ENCODE results near the gene TRPC4AP.
A peak's percentile ranks its signal among the peaks of the same experiment; 100 is the strongest.

The TRPC4AP gene

DNA sequence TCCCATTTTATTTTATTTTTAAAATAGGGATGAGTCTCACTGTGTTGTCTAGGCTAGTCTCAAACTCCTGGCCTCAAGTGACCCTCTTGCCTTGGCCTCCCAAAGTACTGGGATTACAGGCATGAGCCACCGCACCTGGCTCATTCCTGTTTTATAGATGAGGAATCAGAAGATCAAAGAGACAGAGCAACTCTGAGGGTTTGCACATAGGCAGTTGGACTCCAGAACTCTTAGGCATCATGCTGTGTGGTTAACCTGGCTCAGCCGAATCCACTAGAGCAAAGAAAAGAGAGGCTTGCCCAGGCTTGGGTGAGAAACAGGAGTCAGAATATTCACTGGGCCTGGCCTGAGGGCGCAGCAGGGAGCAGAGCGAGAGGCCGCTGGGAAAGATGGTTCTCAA, 127.6 kb downstream of the TRPC4AP start:
- no peaks in the 10 kb centered on the region for H3K9me3 ChIP-seq (ENCODE audit: insufficient read depth, low read depth, low read length)

DNA sequence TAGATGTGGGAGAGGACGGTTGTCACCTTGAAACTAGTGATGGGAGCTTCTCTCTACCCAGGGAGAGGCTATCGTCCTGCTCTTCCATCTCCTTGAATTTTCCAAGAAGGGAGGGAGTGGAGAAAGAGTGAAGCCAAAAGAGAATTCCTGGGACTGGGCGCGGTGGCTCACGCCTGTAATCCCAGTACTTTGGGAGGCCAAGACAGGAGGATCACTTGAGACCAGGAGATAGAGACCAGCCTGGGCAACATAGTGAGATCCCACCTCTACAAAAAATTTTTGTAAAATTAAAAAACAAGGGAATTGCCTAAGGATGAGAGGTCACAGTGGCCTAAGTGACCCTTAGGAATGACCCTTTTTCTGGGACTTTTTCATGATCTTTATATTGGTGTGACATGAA, 128.1 kb downstream of the TRPC4AP start:
- Histone ChIP-seq H3K4me1 (ENCODE audit: insufficient read depth, low read length, poor library complexity, severe bottlenecking) (no peaks in the 10 kb centered on the region), H3K36me3 (ENCODE audit: insufficient read depth, low read length) (no peaks in the 10 kb centered on the region)

More for the DNA sequence above, 127.6 kb downstream of the TRPC4AP start:
- no peak overlapping the region for H3K4me3 ChIP-seq (ENCODE audit: low read length, poor library complexity, severe bottlenecking)
- no peaks in the 10 kb centered on the region for H3K36me3 ChIP-seq (ENCODE audit: insufficient read depth, low read length)
- TF ChIP-seq, protein P1, sequence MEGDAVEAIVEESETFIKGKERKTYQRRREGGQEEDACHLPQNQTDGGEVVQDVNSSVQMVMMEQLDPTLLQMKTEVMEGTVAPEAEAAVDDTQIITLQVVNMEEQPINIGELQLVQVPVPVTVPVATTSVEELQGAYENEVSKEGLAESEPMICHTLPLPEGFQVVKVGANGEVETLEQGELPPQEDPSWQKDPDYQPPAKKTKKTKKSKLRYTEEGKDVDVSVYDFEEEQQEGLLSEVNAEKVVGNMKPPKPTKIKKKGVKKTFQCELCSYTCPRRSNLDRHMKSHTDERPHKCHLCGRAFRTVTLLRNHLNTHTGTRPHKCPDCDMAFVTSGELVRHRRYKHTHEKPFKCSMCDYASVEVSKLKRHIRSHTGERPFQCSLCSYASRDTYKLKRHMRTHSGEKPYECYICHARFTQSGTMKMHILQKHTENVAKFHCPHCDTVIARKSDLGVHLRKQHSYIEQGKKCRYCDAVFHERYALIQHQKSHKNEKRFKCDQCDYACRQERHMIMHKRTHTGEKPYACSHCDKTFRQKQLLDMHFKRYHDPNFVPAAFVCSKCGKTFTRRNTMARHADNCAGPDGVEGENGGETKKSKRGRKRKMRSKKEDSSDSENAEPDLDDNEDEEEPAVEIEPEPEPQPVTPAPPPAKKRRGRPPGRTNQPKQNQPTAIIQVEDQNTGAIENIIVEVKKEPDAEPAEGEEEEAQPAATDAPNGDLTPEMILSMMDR (conservative IDR thresholded peaks at IDR 0.05; ENCODE audit: low read length) = no peak
- no peak for TF ChIP-seq EZH2phosphoT487 (IDR thresholded peaks at IDR 0.05; ENCODE audit: borderline replicate concordance)
- H4K20me1 ChIP-seq (ENCODE audit: insufficient read depth, low read length, poor library complexity, severe bottlenecking) = no peaks in the 10 kb centered on the region
- no peak overlapping the region for H3K4me2 ChIP-seq (ENCODE audit: low read depth, low read length, poor library complexity, severe bottlenecking)
- no peak overlapping the region for H2AFZ ChIP-seq (ENCODE audit: low read length)
- no peaks in the 10 kb centered on the region for H3F3A ChIP-seq (ENCODE audit: low read depth)
- H3K4me1 ChIP-seq (ENCODE audit: insufficient read depth, low read length, poor library complexity, severe bottlenecking) = no peaks in the 10 kb centered on the region
- no peaks in the 10 kb centered on the region for H3K27me3 ChIP-seq (ENCODE audit: insufficient read depth, low read length, poor library complexity, severe bottlenecking)
- no peaks in the 10 kb centered on the region for H3K79me2 ChIP-seq (ENCODE audit: insufficient read depth, low read length)
- H3K9ac ChIP-seq (ENCODE audit: low read depth, low read length, poor library complexity, severe bottlenecking) = no peak overlapping the region
- no peaks in the 10 kb centered on the region for H3K9me2 ChIP-seq (replicated peaks; ENCODE audit: low read depth, low read length)

DNA sequence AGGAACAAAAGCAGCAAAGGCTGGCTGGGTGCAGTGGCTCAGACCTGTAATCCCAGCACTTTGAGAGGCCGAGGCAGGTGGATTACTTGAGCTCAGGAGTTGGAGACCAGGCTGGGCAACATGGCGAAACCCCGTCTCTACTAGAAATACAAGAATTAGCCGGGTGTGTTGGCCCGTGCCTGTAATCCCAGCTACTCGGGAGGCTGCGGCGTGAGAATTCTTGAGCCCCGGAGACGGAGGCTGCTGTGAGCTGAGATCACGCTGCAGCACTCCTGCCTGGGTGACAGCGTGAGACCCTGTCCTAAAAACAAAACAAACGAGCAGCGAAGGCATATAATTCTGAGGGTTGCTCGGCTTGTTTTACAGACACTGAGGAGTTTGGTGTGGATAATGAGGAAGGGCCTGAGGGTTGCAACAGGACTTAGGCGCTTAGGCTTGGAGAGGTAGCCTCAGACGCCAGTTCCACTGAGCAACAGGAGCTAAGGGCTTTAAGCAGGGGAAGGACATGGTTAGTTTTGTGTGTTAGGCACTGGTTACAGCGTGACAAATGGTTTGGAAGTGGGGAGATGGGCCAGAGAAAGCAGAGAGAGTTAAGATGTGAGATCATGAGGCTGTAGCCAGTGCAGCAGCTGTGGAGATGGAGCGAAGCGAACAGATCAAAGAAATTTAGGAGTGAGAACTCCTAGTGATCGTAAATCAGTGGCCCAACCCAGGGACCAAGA, 135.7 kb downstream of the TRPC4AP start:
- no peak overlapping the region for H3K9ac ChIP-seq (ENCODE audit: low read depth, low read length, poor library complexity, severe bottlenecking)
- H3K4me2 ChIP-seq (ENCODE audit: low read depth, low read length, poor library complexity, severe bottlenecking) = peak overlapping the region; percentile 97
- H3K9me3 ChIP-seq (ENCODE audit: insufficient read depth, low read depth, low read length) = no peaks in the 10 kb centered on the region
- H3K27me3 ChIP-seq (ENCODE audit: insufficient read depth, low read length, poor library complexity, severe bottlenecking) = no peaks in the 10 kb centered on the region
- no peaks in the 10 kb centered on the region for H3K9me2 ChIP-seq (replicated peaks; ENCODE audit: low read depth, low read length)
- TF ChIP-seq, protein P1 (conservative IDR thresholded peaks at IDR 0.05; ENCODE audit: low read length) = no peak
- TF ChIP-seq EZH2phosphoT487 (IDR thresholded peaks at IDR 0.05; ENCODE audit: borderline replicate concordance) = no peak
- H3K36me3 ChIP-seq (ENCODE audit: insufficient read depth, low read length) = no peaks in the 10 kb centered on the region
- peaks cover 12% of the 10 kb centered on the region for H3K4me1 ChIP-seq (ENCODE audit: insufficient read depth, low read length, poor library complexity, severe bottlenecking)
- H3K79me2 ChIP-seq (ENCODE audit: insufficient read depth, low read length) = peaks cover 9% of the 10 kb centered on the region
- H4K20me1 ChIP-seq (ENCODE audit: insufficient read depth, low read length, poor library complexity, severe bottlenecking) = no peaks in the 10 kb centered on the region
- H2AFZ ChIP-seq (ENCODE audit: low read length) = no peak overlapping the region
- no peak overlapping the region for H3K4me3 ChIP-seq (ENCODE audit: low read length, poor library complexity, severe bottlenecking)
- H3F3A ChIP-seq (ENCODE audit: low read depth) = no peaks in the 10 kb centered on the region

More for the DNA sequence above, 128.1 kb downstream of the TRPC4AP start:
- no peaks in the 10 kb centered on the region for H3K9me2 ChIP-seq (replicated peaks; ENCODE audit: low read depth, low read length)
- no peaks in the 10 kb centered on the region for H3K79me2 ChIP-seq (ENCODE audit: insufficient read depth, low read length)
- TF ChIP-seq EZH2phosphoT487 (IDR thresholded peaks at IDR 0.05; ENCODE audit: borderline replicate concordance) = no peak
- TF ChIP-seq, protein P1 (conservative IDR thresholded peaks at IDR 0.05; ENCODE audit: low read length) = no peak
- no peak overlapping the region for H3K9ac ChIP-seq (ENCODE audit: low read depth, low read length, poor library complexity, severe bottlenecking)
- no peaks in the 10 kb centered on the region for H3F3A ChIP-seq (ENCODE audit: low read depth)
- no peaks in the 10 kb centered on the region for H3K27me3 ChIP-seq (ENCODE audit: insufficient read depth, low read length, poor library complexity, severe bottlenecking)
- no peak overlapping the region for H2AFZ ChIP-seq (ENCODE audit: low read length)
- H3K4me3 ChIP-seq (ENCODE audit: low read length, poor library complexity, severe bottlenecking) = no peak overlapping the region
- no peaks in the 10 kb centered on the region for H3K9me3 ChIP-seq (ENCODE audit: insufficient read depth, low read depth, low read length)
- H3K4me2 ChIP-seq (ENCODE audit: low read depth, low read length, poor library complexity, severe bottlenecking) = no peak overlapping the region
- no peaks in the 10 kb centered on the region for H4K20me1 ChIP-seq (ENCODE audit: insufficient read depth, low read length, poor library complexity, severe bottlenecking)

All from Loucy (cell line).